Neutrophil (primary cell): ENCODE results near the gene DGLUCY.

Experiments
- H3K27ac ChIP-seq: fragments of 200-600 bp; sonication (generic); 2 replicates; pipeline ENCODE4 v1.5.1; 2016; ENCODE audit warnings: mild to moderate bottlenecking, moderate library complexity
- H3K27me3 ChIP-seq: fragments of 200-600 bp; sonication (generic); 2 replicates; pipeline ENCODE4 v1.6.0; 2016; ENCODE audit warnings: mild to moderate bottlenecking
- H3K36me3 ChIP-seq: fragments of 200-600 bp; sonication (generic); 2 replicates; pipeline ENCODE4 v1.5.1; 2017
- H3K4me1 ChIP-seq, 2 experiments: fragments of 200-600 bp in 1 of 2; sonication (generic) in 1 of 2; 1 replicate in 1 of 2; 2 replicates in 1 of 2; pipeline versions ENCODE4 v1.5.1 to v1.6.1; 2013 to 2016; ENCODE audit warnings: low read depth in 1 of 2, low read length in 1 of 2, mild to moderate bottlenecking in 1 of 2, moderate library complexity in 1 of 2; ENCODE audit not compliant: control insufficient read depth in 1 of 2, insufficient read depth in 1 of 2
- H3K4me3 ChIP-seq, 2 experiments: fragments of 200-600 bp in 1 of 2; sonication (generic) in 1 of 2; 1 replicate in 1 of 2; 2 replicates in 1 of 2; pipeline ENCODE4 v1.5.1; 2013 to 2016; ENCODE audit warnings: low read depth in 1 of 2, low read length in 1 of 2, mild to moderate bottlenecking in 1 of 2, moderate library complexity in 1 of 2
- H3K9me3 ChIP-seq: fragments of 200-600 bp; sonication (generic); 2 replicates; pipeline ENCODE4 v1.5.1; 2016
- CTCF ChIP-seq: fragments of 200-600 bp; sonication (generic); IDR thresholded peaks from 2 replicates; pipeline ENCODE4 v1.5.1; 2016; ENCODE audit warnings: antibody characterized with exemption

Gene DGLUCY

DNA sequence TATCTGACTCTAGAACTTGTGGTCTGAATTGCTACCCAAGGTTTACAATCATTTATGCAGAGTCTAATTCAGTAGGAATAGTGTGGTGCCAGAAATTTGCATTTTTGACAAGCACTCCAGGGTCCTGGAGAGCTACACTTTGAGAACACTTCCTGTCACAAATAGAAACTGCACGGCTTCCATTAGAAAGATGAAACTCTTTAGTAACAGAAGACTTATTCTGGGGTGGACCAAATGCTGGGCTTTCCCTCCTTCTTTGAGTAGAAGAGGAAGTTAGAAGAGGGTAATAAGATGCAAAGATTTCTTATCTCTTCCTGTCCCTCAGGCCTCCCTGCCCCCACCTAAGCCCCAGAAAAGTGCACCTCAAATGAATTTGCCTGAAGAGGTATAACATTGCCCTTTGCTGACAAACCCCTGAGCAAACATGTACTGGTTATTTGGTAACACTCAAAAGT lies 28.4 kb downstream of the DGLUCY start:
- H3K27ac ChIP-seq, result peak overlapping the region; percentile 92
- no peak for TF ChIP-seq CTCF
- H3K9me3 ChIP-seq, result no peaks in the 10 kb centered on the region
- no peaks in the 10 kb centered on the region for H3K27me3 ChIP-seq
- peaks cover 44 to 71% of the 10 kb centered on the region in 2 experiments for H3K4me1 ChIP-seq
- H3K4me3 ChIP-seq, result peak overlapping the region; percentile 30 to 40
- peaks cover 26% of the 10 kb centered on the region for H3K36me3 ChIP-seq

DNA sequence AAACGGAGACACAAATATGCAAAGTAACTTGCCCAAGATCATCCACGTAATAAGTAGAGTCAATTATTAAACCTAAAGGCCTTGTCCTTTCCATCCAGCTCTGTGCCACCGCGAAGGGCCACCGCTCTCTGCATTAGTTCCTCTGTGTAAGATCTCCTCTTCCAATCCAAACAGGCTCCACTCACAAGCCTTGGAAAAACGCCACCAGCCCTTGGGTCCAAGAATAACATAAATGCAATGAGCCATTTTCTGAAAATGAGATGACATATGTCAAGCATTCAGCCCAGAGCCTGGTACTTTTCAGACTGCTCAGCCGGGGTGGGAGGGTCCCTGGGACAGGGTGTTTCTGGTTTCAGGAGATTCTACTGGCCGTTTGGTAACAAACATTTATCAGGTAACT lies 30.0 kb downstream of the DGLUCY start:
- peaks cover 42% of the 10 kb centered on the region for H3K36me3 ChIP-seq
- H3K27ac ChIP-seq, result peak overlapping the region; percentile 92

GRCh38 chr14:91144425-91145145 lies 30.7 kb downstream of the DGLUCY start:
- no peak overlapping the region for H3K4me3 ChIP-seq
- H3K27ac ChIP-seq, result peak overlapping the region; percentile 92
- H3K9me3 ChIP-seq, result no peaks in the 10 kb centered on the region
- no peak for TF ChIP-seq CTCF
- H3K27me3 ChIP-seq, result no peaks in the 10 kb centered on the region
- peaks cover 28 to 50% of the 10 kb centered on the region in 2 experiments for H3K4me1 ChIP-seq
- peaks cover 43% of the 10 kb centered on the region for H3K36me3 ChIP-seq

More for the DNA sequence above, 30.0 kb downstream of the DGLUCY start:
- H3K9me3 ChIP-seq, result no peaks in the 10 kb centered on the region
- peaks cover 33 to 57% of the 10 kb centered on the region in 2 experiments for H3K4me1 ChIP-seq
- H3K4me3 ChIP-seq, result no peak overlapping the region
- no peak for TF ChIP-seq CTCF
- no peaks in the 10 kb centered on the region for H3K27me3 ChIP-seq

GRCh38 chr14:91145391-91146160 lies 31.7 kb downstream of the DGLUCY start:
- Histone ChIP-seq H3K27ac (peak overlapping the region; percentile 92), H3K4me3 (no peak overlapping the region), H3K36me3 (peaks cover 43% of the 10 kb centered on the region), H3K9me3 (no peaks in the 10 kb centered on the region), H3K4me1 (peaks cover 22 to 40% of the 10 kb centered on the region in 2 experiments), H3K27me3 (no peaks in the 10 kb centered on the region)
- TF ChIP-seq CTCF, result no peak

DNA sequence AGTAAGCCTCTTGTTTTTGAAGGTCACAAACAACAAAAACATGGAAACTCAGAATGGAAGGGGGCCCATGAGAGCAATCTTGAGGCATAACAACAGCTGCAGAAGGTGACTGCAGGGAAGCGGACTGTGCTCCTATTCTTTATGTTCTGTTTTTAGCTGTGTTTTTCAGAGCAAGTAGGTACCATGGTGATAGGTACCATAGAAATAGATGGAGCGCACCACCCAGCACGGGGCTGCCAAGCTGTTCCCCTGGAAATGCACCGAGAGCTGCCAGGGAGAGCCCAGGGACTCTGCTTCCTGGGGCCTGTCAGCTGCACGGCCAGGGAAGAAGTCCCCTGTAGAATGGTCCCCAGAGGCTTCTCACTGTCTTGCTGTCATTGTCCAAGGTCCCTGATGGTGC lies 32.8 kb downstream of the DGLUCY start:
- no peak for TF ChIP-seq CTCF

More for the DNA sequence above, 32.8 kb downstream of the DGLUCY start:
- Histone ChIP-seq H3K4me1 (peaks cover 19 to 29% of the 10 kb centered on the region in 2 experiments), H3K27ac (no peak overlapping the region), H3K36me3 (peaks cover 43% of the 10 kb centered on the region), H3K4me3 (no peak overlapping the region), H3K27me3 (no peaks in the 10 kb centered on the region), H3K9me3 (no peaks in the 10 kb centered on the region)
